A549 (cell line): ENCODE measurements around the gene INSYN1. TPM values are rescaled to one million over a fixed set of nuclear protein-coding genes. Genes with fewer than 3 reads are reported as not detected.

Experiments
- ATAC-seq, 2 experiments: fragments of 200-7000 bp in 1 of 2; fragments of >200 bp in 1 of 2; cut with Nextera tagmentation in 1 of 2; cut with Tn5 transposase in 1 of 2; 3 replicates each; pipeline versions ENCODE4 v1.8.0 to v1.9.1; 2018 to 2020; ENCODE audit warnings: mild to moderate bottlenecking in 1 of 2, moderate library complexity in 1 of 2
- CTCF ChIA-PET: fragments of 300-600 bp; sonication (Branson Sonifier 250); formaldehyde crosslinking; extraction: SDS; loops from one replicate; lab custom pipeline; 2021; ENCODE audit warnings: antibody characterized with exemption, inconsistent platforms; lab: Yijun Ruan, JAX
- POLR2A ChIA-PET: fragments of 350-600 bp; formaldehyde crosslinking; extraction: SDS; loops from one replicate; lab custom pipeline; 2021; ENCODE audit warnings: antibody characterized with exemption, inconsistent platforms; lab: Yijun Ruan, JAX
- DNase-seq, 2 experiments: peaks; one replicate each; pipeline versions ENCODE4 v3.0.0 to v3.0.0-alpha.2; 2011 to 2016; ENCODE audit warnings: low read depth in 1 of 2, low spot score in 1 of 2
- FAIRE-seq: peaks from 2 replicates; lab custom pipeline; 2011; peaks lifted over from hg19 to GRCh38; lab: Jason Lieb, UNC
- H3K27ac ChIP-seq, 2 experiments: fragments of >200 bp; sonication (Bioruptor Twin); formaldehyde crosslinking; 3 replicates each; pipeline ENCODE4 v1.5.1; 2016 to 2017
- H3K4me1 ChIP-seq: fragments of >200 bp; sonication (Bioruptor Twin); formaldehyde crosslinking; 3 replicates; pipeline ENCODE4 v1.6.1; 2016
- H3K4me2 ChIP-seq: fragments of >200 bp; sonication (Bioruptor Twin); formaldehyde crosslinking; 3 replicates; pipeline ENCODE4 v1.6.1; 2016
- H3K4me3 ChIP-seq: fragments of >200 bp; sonication (Bioruptor Twin); formaldehyde crosslinking; 3 replicates; pipeline ENCODE4 v1.5.1; 2016
- H3K9me3 ChIP-seq: fragments of >200 bp; sonication (Bioruptor Twin); formaldehyde crosslinking; 3 replicates; pipeline ENCODE4 v1.6.1; 2016
- CBX2 ChIP-seq: fragments of 200-600 bp; sonication (generic); IDR thresholded peaks from 2 replicates; pipeline ENCODE4 v1.6.1; 2016; ENCODE audit warnings: low read depth, mild to moderate bottlenecking, borderline replicate concordance
- CEBPB ChIP-seq, 2 experiments: fragments of >200 bp in 1 of 2; sonication (Bioruptor Twin) in 1 of 2; formaldehyde crosslinking in 1 of 2; IDR thresholded peaks; 2 replicates each; pipeline ENCODE4 v1.6.1; 2012 to 2016
- EHMT2 ChIP-seq: fragments of 200-600 bp; sonication (generic); IDR thresholded peaks from 2 replicates; pipeline ENCODE4 v1.6.1; 2016; ENCODE audit warnings: antibody characterized with exemption, low read depth, mild to moderate bottlenecking, moderate library complexity
- EP300 ChIP-seq, 2 experiments: fragments of >200 bp; sonication (Bioruptor Twin); formaldehyde crosslinking; IDR thresholded peaks; 2 replicates in 1 of 2; 3 replicates in 1 of 2; pipeline ENCODE4 v1.6.1; 2016 to 2017
- FOSB ChIP-seq: fragments of 250-450 bp; sonication (Bioruptor Pico); IDR thresholded peaks from 2 replicates; pipeline ENCODE4 v1.5.0; 2020; ENCODE audit warnings: mild to moderate bottlenecking, moderate library complexity
- FOSL2 ChIP-seq, 2 experiments: fragments of 450-650 bp in 1 of 2; fragments of >200 bp in 1 of 2; sonication (Bioruptor Twin) in 1 of 2; formaldehyde crosslinking; IDR thresholded peaks; 2 replicates each; pipeline versions ENCODE4 v1.5.0 to v1.6.1; 2016 to 2020; ENCODE audit warnings: mild to moderate bottlenecking in 1 of 2, moderate library complexity in 1 of 2
- HDAC2 ChIP-seq: fragments of 200-600 bp; sonication (generic); IDR thresholded peaks from 2 replicates; pipeline ENCODE4 v1.6.1; 2016
- HEYL ChIP-seq: fragments of 250-450 bp; sonication (Bioruptor Pico); IDR thresholded peaks from 2 replicates; pipeline ENCODE4 v1.8.0; 2021; ENCODE audit warnings: mild to moderate bottlenecking, moderate library complexity
- JUNB ChIP-seq: fragments of >200 bp; sonication (Bioruptor Twin); formaldehyde crosslinking; IDR thresholded peaks from 2 replicates; pipeline ENCODE4 v1.6.1; 2016
- NFE2L2 ChIP-seq: fragments of 150-350 bp; conservative IDR thresholded peaks from 2 replicates; pipeline ENCODE4 v1.6.1; 2014; ENCODE audit warnings: low read length
- NR3C1 ChIP-seq: fragments of >200 bp; sonication (Bioruptor Twin); formaldehyde crosslinking; IDR thresholded peaks from 3 replicates; pipeline ENCODE4 v1.6.1; 2017
- PHF8 ChIP-seq: fragments of 200-600 bp; sonication (generic); IDR thresholded peaks from 2 replicates; pipeline ENCODE4 v1.6.1; 2016; ENCODE audit warnings: low read depth, mild to moderate bottlenecking, antibody characterized with exemption, moderate library complexity, borderline replicate concordance
- POLR2A ChIP-seq: IDR thresholded peaks from 2 replicates; pipeline ENCODE4 v1.6.1; 2012; ENCODE audit warnings: mild to moderate bottlenecking, low read length
- POLR2AphosphoS2 ChIP-seq: conservative IDR thresholded peaks from 2 replicates; pipeline ENCODE4 v1.6.1; 2012; ENCODE audit warnings: low read length, improper control_type of control experiment, inconsistent platforms
- RAD21 ChIP-seq, 2 experiments: fragments of >200 bp in 1 of 2; sonication (Bioruptor Twin) in 1 of 2; formaldehyde crosslinking in 1 of 2; IDR thresholded peaks in 1 of 2; conservative IDR thresholded peaks in 1 of 2; 2 replicates in 1 of 2; 3 replicates in 1 of 2; pipeline ENCODE4 v1.6.1; 2012 to 2018; ENCODE audit warnings: inconsistent platforms in 1 of 2
- RARB ChIP-seq: fragments of 250-450 bp; sonication (Bioruptor Pico); IDR thresholded peaks from 2 replicates; pipeline ENCODE4 v1.8.0; 2021; ENCODE audit warnings: mild to moderate bottlenecking, moderate library complexity
- RFX5 ChIP-seq: fragments of 450-650 bp; IDR thresholded peaks from 2 replicates; pipeline ENCODE4 v1.7.1; 2014; ENCODE audit warnings: antibody characterized with exemption, mild to moderate bottlenecking, moderate library complexity
- SMC3 ChIP-seq: fragments of >200 bp; sonication (Bioruptor Twin); formaldehyde crosslinking; IDR thresholded peaks from 3 replicates; pipeline ENCODE4 v1.6.1; 2018; ENCODE audit warnings: inconsistent platforms
- SREBF2 ChIP-seq: fragments of 450-650 bp; IDR thresholded peaks from 2 replicates; pipeline ENCODE4 v1.6.1; 2014; ENCODE audit warnings: mild to moderate bottlenecking, moderate library complexity
- TP53 ChIP-seq: fragments of 250-450 bp; sonication (Bioruptor Pico); IDR thresholded peaks from 2 replicates; pipeline ENCODE4 v1.5.0; 2021; ENCODE audit warnings: mild to moderate bottlenecking, moderate library complexity
- ZC3H11A ChIP-seq: fragments of 450-650 bp; IDR thresholded peaks from 2 replicates; pipeline ENCODE4 v1.6.1; 2014; ENCODE audit warnings: antibody characterized with exemption, mild to moderate bottlenecking
- ZSCAN20 ChIP-seq: fragments of 250-450 bp; sonication (Bioruptor Pico); IDR thresholded peaks from 2 replicates; pipeline ENCODE4 v1.8.0; 2022; ENCODE audit warnings: mild to moderate bottlenecking, moderate library complexity
- WGBS: methylation state at CpG from one replicate; pipeline ENCODE4 v1.1.6; 2017; ENCODE audit errors: missing lambda C conversion rate; 5-methylcytosine and 5-hydroxymethylcytosine counted together
- polyA plus RNA-seq, 4 experiments: library from polyadenylated mRNA; depleted of rRNA in 3 of 4; stranded (reverse); fragments of >200 nt; fragmentation: RNase III in 1 of 4; extraction: RNeasy Plus Mini Kit Qiagen cat#74134 plus additional on column Dnase treatment in 1 of 4; gene quantifications; 2 replicates in 3 of 4; 3 replicates in 1 of 4; pipeline ENCODE4 v1.2.3, GENCODE V29; 2011 to 2017
- TF ChIP-seq, protein P1 (sequence below): fragments of >200 bp; sonication (Bioruptor Twin); formaldehyde crosslinking; IDR thresholded peaks from 3 replicates; pipeline ENCODE4 v1.5.1; 2016
- TF ChIP-seq, protein P2 (sequence below): fragments of 200-600 bp; sonication (generic); IDR thresholded peaks from 2 replicates; pipeline ENCODE4 v1.6.1; 2016; ENCODE audit warnings: antibody characterized with exemption, mild to moderate bottlenecking, moderate library complexity
- TF ChIP-seq, protein P3 (sequence below): fragments of >200 bp; sonication (Bioruptor Twin); formaldehyde crosslinking; IDR thresholded peaks from 3 replicates; pipeline ENCODE4 v1.6.1; 2016

Gene INSYN1
- polyA plus RNA-seq, 2 of the 4 experiments (the other 2 are of a cell fraction) = 0.54 to 1.9 TPM

DNA sequence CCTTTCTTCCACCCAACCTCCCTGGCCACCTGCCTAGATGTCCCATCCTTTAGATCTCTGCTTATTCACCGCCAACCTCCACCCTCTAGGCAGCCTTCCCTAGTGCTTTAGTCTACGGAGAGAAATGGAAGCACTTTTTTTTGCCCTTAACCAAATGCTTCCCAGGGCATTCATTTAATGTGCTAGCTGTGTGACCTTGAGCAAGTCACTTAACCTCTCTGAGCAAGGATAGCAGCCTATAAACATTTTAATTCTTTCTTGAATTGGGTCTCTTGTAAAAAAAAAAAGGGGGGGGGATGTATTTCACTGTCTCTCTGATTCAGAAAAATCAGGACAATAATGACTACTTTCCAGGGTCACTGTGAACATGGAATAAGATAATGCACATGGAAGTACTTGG, 3.2 kb upstream of the INSYN1 start:
- ChIA-PET POLR2A (no interaction called here), CTCF (no interaction called here)
- TF ChIP-seq FOSL2 (IDR thresholded peaks at IDR 0.05) (no peak), FOSL2 (CRISPR knock-in tag; IDR thresholded peaks at IDR 0.05) (no peak)
- Histone ChIP-seq H3K4me3 (no peak overlapping the region), H3K4me1 (peaks cover 4% of the 10 kb centered on the region; the same call in 2 of the 3 replicates), H3K9me3 (no peaks in the 10 kb centered on the region), H3K27ac (no peak overlapping the region), H3K4me2 (no peak overlapping the region)
- DNase-seq = no peak
- WGBS = 69% methylated on average over 2 of the region's 2 CpGs
- no peak for ATAC-seq
- no peak for FAIRE-seq

DNA sequence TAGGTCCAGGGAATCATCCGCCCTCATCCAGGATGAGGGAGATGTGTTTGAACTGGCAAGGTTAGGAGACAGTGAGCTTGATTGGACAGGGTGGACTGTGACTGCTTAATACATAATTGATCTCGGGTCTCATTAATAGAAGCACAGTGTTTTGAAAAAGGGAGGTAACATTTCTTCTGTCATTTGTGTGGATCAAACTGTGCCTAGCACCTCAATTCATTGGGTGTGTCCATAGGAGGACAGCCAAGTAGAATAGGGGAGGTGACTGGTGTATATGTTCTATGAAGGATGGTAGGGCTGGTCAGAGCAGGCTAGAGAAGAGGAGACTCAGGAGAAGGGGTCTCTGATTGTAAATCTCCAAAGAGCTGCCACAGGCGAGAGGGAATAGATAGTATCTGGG, 2.8 kb upstream of the INSYN1 start:
- POLR2A ChIA-PET = no interaction called here
- peaks cover 4% of the 10 kb centered on the region; the same call in 2 of the 3 replicates for H3K4me1 ChIP-seq
- ATAC-seq = no peak
- TF ChIP-seq EHMT2 (no peak), HDAC2 (no peak), RARB (CRISPR knock-in tag) (no peak), FOSL2 (IDR thresholded peaks at IDR 0.05) (no peak), FOSL2 (CRISPR knock-in tag; IDR thresholded peaks at IDR 0.05) (no peak), NFE2L2 (no peak), NR3C1 (no peak), ZSCAN20 (CRISPR knock-in tag) (no peak), JUNB (no peak), HEYL (CRISPR knock-in tag) (no peak), TP53 (CRISPR knock-in tag) (no peak)
- TF ChIP-seq, protein P1, sequence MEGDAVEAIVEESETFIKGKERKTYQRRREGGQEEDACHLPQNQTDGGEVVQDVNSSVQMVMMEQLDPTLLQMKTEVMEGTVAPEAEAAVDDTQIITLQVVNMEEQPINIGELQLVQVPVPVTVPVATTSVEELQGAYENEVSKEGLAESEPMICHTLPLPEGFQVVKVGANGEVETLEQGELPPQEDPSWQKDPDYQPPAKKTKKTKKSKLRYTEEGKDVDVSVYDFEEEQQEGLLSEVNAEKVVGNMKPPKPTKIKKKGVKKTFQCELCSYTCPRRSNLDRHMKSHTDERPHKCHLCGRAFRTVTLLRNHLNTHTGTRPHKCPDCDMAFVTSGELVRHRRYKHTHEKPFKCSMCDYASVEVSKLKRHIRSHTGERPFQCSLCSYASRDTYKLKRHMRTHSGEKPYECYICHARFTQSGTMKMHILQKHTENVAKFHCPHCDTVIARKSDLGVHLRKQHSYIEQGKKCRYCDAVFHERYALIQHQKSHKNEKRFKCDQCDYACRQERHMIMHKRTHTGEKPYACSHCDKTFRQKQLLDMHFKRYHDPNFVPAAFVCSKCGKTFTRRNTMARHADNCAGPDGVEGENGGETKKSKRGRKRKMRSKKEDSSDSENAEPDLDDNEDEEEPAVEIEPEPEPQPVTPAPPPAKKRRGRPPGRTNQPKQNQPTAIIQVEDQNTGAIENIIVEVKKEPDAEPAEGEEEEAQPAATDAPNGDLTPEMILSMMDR = no peak
- TF ChIP-seq, protein P2, sequence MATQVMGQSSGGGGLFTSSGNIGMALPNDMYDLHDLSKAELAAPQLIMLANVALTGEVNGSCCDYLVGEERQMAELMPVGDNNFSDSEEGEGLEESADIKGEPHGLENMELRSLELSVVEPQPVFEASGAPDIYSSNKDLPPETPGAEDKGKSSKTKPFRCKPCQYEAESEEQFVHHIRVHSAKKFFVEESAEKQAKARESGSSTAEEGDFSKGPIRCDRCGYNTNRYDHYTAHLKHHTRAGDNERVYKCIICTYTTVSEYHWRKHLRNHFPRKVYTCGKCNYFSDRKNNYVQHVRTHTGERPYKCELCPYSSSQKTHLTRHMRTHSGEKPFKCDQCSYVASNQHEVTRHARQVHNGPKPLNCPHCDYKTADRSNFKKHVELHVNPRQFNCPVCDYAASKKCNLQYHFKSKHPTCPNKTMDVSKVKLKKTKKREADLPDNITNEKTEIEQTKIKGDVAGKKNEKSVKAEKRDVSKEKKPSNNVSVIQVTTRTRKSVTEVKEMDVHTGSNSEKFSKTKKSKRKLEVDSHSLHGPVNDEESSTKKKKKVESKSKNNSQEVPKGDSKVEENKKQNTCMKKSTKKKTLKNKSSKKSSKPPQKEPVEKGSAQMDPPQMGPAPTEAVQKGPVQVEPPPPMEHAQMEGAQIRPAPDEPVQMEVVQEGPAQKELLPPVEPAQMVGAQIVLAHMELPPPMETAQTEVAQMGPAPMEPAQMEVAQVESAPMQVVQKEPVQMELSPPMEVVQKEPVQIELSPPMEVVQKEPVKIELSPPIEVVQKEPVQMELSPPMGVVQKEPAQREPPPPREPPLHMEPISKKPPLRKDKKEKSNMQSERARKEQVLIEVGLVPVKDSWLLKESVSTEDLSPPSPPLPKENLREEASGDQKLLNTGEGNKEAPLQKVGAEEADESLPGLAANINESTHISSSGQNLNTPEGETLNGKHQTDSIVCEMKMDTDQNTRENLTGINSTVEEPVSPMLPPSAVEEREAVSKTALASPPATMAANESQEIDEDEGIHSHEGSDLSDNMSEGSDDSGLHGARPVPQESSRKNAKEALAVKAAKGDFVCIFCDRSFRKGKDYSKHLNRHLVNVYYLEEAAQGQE = no peak
- no peak overlapping the region for H3K27ac ChIP-seq
- DNase-seq = no peak
- no peaks in the 10 kb centered on the region for H3K9me3 ChIP-seq
- no peak overlapping the region for H3K4me3 ChIP-seq
- 59% methylated on average over 3 of the region's 3 CpGs for WGBS
- no peak for FAIRE-seq
- CTCF ChIA-PET = no interaction called here
- no peak overlapping the region for H3K4me2 ChIP-seq

DNA sequence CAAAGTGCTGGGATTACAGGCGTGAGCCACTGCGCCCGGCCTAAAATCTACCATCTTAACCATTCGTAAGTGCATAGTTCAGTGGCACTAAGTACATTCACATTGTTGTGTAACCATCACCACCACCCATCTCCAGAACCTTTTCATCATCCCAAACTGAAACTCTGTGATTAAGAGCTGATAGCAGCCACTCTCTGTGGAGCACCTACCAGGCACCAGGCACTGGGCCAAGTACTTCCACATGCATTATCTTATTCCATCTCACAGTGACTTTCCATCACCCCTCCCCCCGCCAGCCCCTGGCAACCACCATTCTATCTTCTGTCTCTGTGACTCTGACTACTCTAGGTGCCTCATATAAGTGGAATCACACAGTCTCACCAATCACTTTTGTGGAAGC, 2.3 kb upstream of the INSYN1 start:
- Histone ChIP-seq H3K4me3 (no peak overlapping the region), H3K4me1 (peaks cover 4% of the 10 kb centered on the region; the same call in 2 of the 3 replicates), H3K27ac (no peak overlapping the region), H3K9me3 (no peaks in the 10 kb centered on the region), H3K4me2 (no peak overlapping the region)
- DNase-seq (no peak), FAIRE-seq (no peak), ATAC-seq (no peak)
- 79% methylated on average over 5 of the region's 5 CpGs for WGBS
- ChIA-PET POLR2A (no interaction called here), CTCF (no interaction called here)
- TF ChIP-seq CBX2 (no peak), SMC3 (no peak), SREBF2 (no peak), PHF8 (no peak), POLR2A (no peak), RFX5 (no peak), EP300 (IDR thresholded peaks at IDR 0.05) (no peak), TP53 (CRISPR knock-in tag) (no peak), POLR2AphosphoS2 (no peak), ZC3H11A (no peak), CEBPB (IDR thresholded peaks at IDR 0.05) (no peak), RAD21 (conservative IDR thresholded peaks at IDR 0.05 in 1 of 2, IDR thresholded peaks at IDR 0.05 in 1 of 2) (no peak), FOSB (no peak)
- TF ChIP-seq, protein P3, sequence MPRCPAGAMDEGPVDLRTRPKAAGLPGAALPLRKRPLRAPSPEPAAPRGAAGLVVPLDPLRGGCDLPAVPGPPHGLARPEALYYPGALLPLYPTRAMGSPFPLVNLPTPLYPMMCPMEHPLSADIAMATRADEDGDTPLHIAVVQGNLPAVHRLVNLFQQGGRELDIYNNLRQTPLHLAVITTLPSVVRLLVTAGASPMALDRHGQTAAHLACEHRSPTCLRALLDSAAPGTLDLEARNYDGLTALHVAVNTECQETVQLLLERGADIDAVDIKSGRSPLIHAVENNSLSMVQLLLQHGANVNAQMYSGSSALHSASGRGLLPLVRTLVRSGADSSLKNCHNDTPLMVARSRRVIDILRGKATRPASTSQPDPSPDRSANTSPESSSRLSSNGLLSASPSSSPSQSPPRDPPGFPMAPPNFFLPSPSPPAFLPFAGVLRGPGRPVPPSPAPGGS = no peak
